Parathyroid adenoma (tissue), 2 donors: ENCODE data around the gene SLC9A3.
A peak's percentile ranks its signal among the peaks of the same experiment; 100 is the strongest.
"Not testable (repeated sequence)": the region's sequence is repeated elsewhere in the genome, so short reads cannot be mapped to it uniquely, and the experiment has no call there.

ENCODE experiments used
- H2AFZ ChIP-seq: fragments of 300-600 bp; sonication (generic); one replicate; pipeline ENCODE4 v1.7.0; 2017; ENCODE audit warnings: antibody characterized with exemption, mild to moderate bottlenecking
- H3K27ac ChIP-seq: fragments of 300-600 bp; sonication (generic); one replicate; pipeline ENCODE4 v1.7.0; 2017
- H3K27me3 ChIP-seq: fragments of 300-600 bp; sonication (generic); one replicate; pipeline ENCODE4 v1.7.0; 2017; ENCODE audit warnings: low read length; ENCODE audit not compliant: control insufficient read depth, insufficient read depth
- H3K36me3 ChIP-seq: fragments of 300-600 bp; sonication (generic); one replicate; pipeline ENCODE4 v1.7.0; 2017; ENCODE audit warnings: low read length; ENCODE audit not compliant: control insufficient read depth, insufficient read depth
- H3K4me1 ChIP-seq: fragments of 300-600 bp; sonication (generic); one replicate; pipeline ENCODE4 v1.7.0; 2017; ENCODE audit warnings: control low read depth
- H3K4me2 ChIP-seq: fragments of 300-600 bp; sonication (generic); one replicate; pipeline ENCODE4 v1.7.0; 2017; ENCODE audit warnings: low read length
- H3K4me3 ChIP-seq: fragments of 300-600 bp; sonication (generic); one replicate; pipeline ENCODE4 v1.7.0; 2017; ENCODE audit warnings: low read depth, low read length
- H3K79me2 ChIP-seq: fragments of 300-600 bp; sonication (generic); one replicate; pipeline ENCODE4 v1.7.0; 2017; ENCODE audit warnings: control low read depth
- H3K9ac ChIP-seq: fragments of 300-600 bp; sonication (generic); one replicate; pipeline ENCODE4 v1.7.0; 2017; ENCODE audit warnings: mild to moderate bottlenecking
- H3K9me3 ChIP-seq: fragments of 300-600 bp; sonication (generic); one replicate; pipeline ENCODE4 v1.7.0; 2017; ENCODE audit warnings: low read length; ENCODE audit not compliant: control insufficient read depth
- CTCF ChIP-seq: fragments of 300-600 bp; sonication (generic); IDR thresholded peaks from one replicate; pipeline ENCODE4 v1.7.0; 2017; ENCODE audit warnings: antibody characterized with exemption, mild to moderate bottlenecking
- donor health status: primary hyperparathyroidism.

Gene SLC9A3

GRCh38 chr5:476102-476813 is 48.0 kb downstream of the SLC9A3 start:
- Histone ChIP-seq H3K4me1 (peaks cover 4% of the 10 kb centered on the region), H2AFZ (no peak overlapping the region), H3K4me2 (no peak overlapping the region), H3K79me2 (no peaks in the 10 kb centered on the region), H3K27me3 (no peaks in the 10 kb centered on the region), H3K36me3 (no peaks in the 10 kb centered on the region), H3K4me3 (no peak overlapping the region), H3K9ac (no peak overlapping the region), H3K9me3 (no peaks in the 10 kb centered on the region), H3K27ac (no peak overlapping the region)
- TF ChIP-seq CTCF: no peak

- no peak overlapping the region for H3K4me3 ChIP-seq
- no peak overlapping the region for H2AFZ ChIP-seq
- H3K36me3 ChIP-seq: no peaks in the 10 kb centered on the region
- H3K27me3 ChIP-seq: no peaks in the 10 kb centered on the region
- H3K79me2 ChIP-seq: no peaks in the 10 kb centered on the region
- H3K4me2 ChIP-seq: no peak overlapping the region
- peaks cover 4% of the 10 kb centered on the region for H3K4me1 ChIP-seq
- no peak overlapping the region for H3K27ac ChIP-seq
- no peak overlapping the region for H3K9ac ChIP-seq
- no peak for TF ChIP-seq CTCF
- no peaks in the 10 kb centered on the region for H3K9me3 ChIP-seq
Observed at GRCh38 chr5:475704-476101, 48.5 kb downstream of the SLC9A3 start.

- Histone ChIP-seq H3K9me3 (no peaks in the 10 kb centered on the region), H3K36me3 (no peaks in the 10 kb centered on the region), H3K4me3 (peak overlapping the region; percentile 0), H3K27me3 (no peaks in the 10 kb centered on the region), H3K27ac (no peak overlapping the region), H3K79me2 (no peaks in the 10 kb centered on the region), H3K4me2 (no peak overlapping the region), H3K9ac (no peak overlapping the region), H2AFZ (peak overlapping the region; percentile 42), H3K4me1 (peaks cover 4% of the 10 kb centered on the region)
- TF ChIP-seq CTCF: no peak
Observed at GRCh38 chr5:474840-475661, 49.2 kb downstream of the SLC9A3 start.

GRCh38 chr5:474232-474839 is 49.9 kb downstream of the SLC9A3 start:
- H3K27me3 ChIP-seq, H3K27ac ChIP-seq, H3K36me3 ChIP-seq, H3K9ac ChIP-seq, H3K79me2 ChIP-seq, H3K4me1 ChIP-seq, H3K9me3 ChIP-seq: not testable (repeated sequence)
- Histone ChIP-seq H3K4me3 (peak overlapping the region; percentile 71), H3K4me2 (peak overlapping the region; percentile 86), H2AFZ (peak overlapping the region; percentile 94)

GRCh38 chr5:473551-474192 is 50.6 kb downstream of the SLC9A3 start:
- peak overlapping the region; percentile 71 for H3K4me3 ChIP-seq
- H3K27ac ChIP-seq: peak overlapping the region; percentile 33
- H3K9me3 ChIP-seq: no peaks in the 10 kb centered on the region
- peak overlapping the region; percentile 21 for H3K9ac ChIP-seq
- peak overlapping the region; percentile 94 for H2AFZ ChIP-seq
- peak overlapping the region; percentile 86 for H3K4me2 ChIP-seq
- peaks cover 4% of the 10 kb centered on the region for H3K4me1 ChIP-seq
- H3K27me3 ChIP-seq: no peaks in the 10 kb centered on the region
- no peaks in the 10 kb centered on the region for H3K79me2 ChIP-seq
- no peak for TF ChIP-seq CTCF
- H3K36me3 ChIP-seq: no peaks in the 10 kb centered on the region
